GM23338 (cell line): ENCODE measurements around the gene CTBP2. TPM values are rescaled to one million over a fixed set of nuclear protein-coding genes. Genes with fewer than 3 reads are reported as not detected.

Experiments
- ATAC-seq: fragments of 200-7000 bp; cut with Tn5 transposase; 3 replicates; pipeline ENCODE4 v1.9.1; 2020
- DNase-seq: peaks from one replicate; pipeline ENCODE4 v3.0.0-alpha.2; 2015; ENCODE audit warnings: low spot score
- H2AFZ ChIP-seq: fragments of 200-600 bp; sonication (generic); 2 replicates; pipeline ENCODE4 v1.8.0; 2016; ENCODE audit warnings: antibody characterized with exemption, mild to moderate bottlenecking, moderate library complexity
- H3F3A ChIP-seq: fragments of 200-600 bp; sonication (generic); replicated peaks from 2 replicates; pipeline ENCODE4 v1.8.0; 2017; ENCODE audit warnings: antibody characterized with exemption, mixed run types, low read depth
- H3K27ac ChIP-seq: fragments of 200-600 bp; sonication (generic); 2 replicates; pipeline ENCODE4 v1.6.1; 2016; ENCODE audit warnings: low read depth
- H3K27me3 ChIP-seq: fragments of 200-600 bp; sonication (generic); 2 replicates; pipeline ENCODE4 v1.8.0; 2016; ENCODE audit warnings: mild to moderate bottlenecking, mixed run types, moderate library complexity; ENCODE audit not compliant: insufficient read depth
- H3K36me3 ChIP-seq: fragments of 200-600 bp; sonication (generic); 2 replicates; pipeline ENCODE4 v1.8.0; 2016; ENCODE audit warnings: mild to moderate bottlenecking; ENCODE audit not compliant: insufficient read depth
- H3K4me1 ChIP-seq: fragments of 200-600 bp; sonication (generic); 2 replicates; pipeline ENCODE4 v1.8.0; 2016; ENCODE audit warnings: mild to moderate bottlenecking, moderate library complexity; ENCODE audit not compliant: insufficient read depth
- H3K4me2 ChIP-seq: fragments of 200-600 bp; sonication (generic); 2 replicates; pipeline ENCODE4 v1.7.1; 2017; ENCODE audit warnings: mixed run types
- H3K4me3 ChIP-seq: fragments of 200-600 bp; sonication (generic); 2 replicates; pipeline ENCODE4 v1.6.1; 2016; ENCODE audit warnings: mixed run types
- H3K79me2 ChIP-seq: fragments of 200-600 bp; sonication (generic); replicated peaks from 2 replicates; pipeline ENCODE4 v1.8.0; 2017; ENCODE audit warnings: mild to moderate bottlenecking; ENCODE audit not compliant: insufficient read depth
- H3K9me2 ChIP-seq: fragments of 200-600 bp; sonication (generic); 2 replicates; pipeline ENCODE4 v1.8.0; 2017; ENCODE audit not compliant: insufficient read depth
- H4K20me1 ChIP-seq: fragments of 200-600 bp; sonication (generic); replicated peaks from 2 replicates; pipeline ENCODE4 v1.8.0; 2017; ENCODE audit warnings: mild to moderate bottlenecking; ENCODE audit not compliant: insufficient read depth
- H3K27ac Mint-ChIP-seq: 2 replicates; pipeline ENCODE4 v1.8.0; 2020; ENCODE audit warnings: inconsistent platforms, mild to moderate bottlenecking, moderate library complexity, mixed read lengths
- H3K27me3 Mint-ChIP-seq: 3 replicates; pipeline ENCODE4 v1.8.0; 2022; ENCODE audit warnings: low read depth, mild to moderate bottlenecking, moderate library complexity, mixed read lengths, inconsistent platforms; ENCODE audit not compliant: insufficient read depth, poor library complexity
- H3K36me3 Mint-ChIP-seq: 3 replicates; pipeline ENCODE4 v1.8.0; 2021; ENCODE audit warnings: low read depth, mild to moderate bottlenecking, inconsistent platforms, moderate library complexity, mixed read lengths
- H3K4me1 Mint-ChIP-seq: 3 replicates; pipeline ENCODE4 v1.8.0; 2020; ENCODE audit warnings: mild to moderate bottlenecking, inconsistent platforms, mixed read lengths
- H3K4me3 Mint-ChIP-seq: 3 replicates; pipeline ENCODE4 v1.8.0; 2021; ENCODE audit warnings: moderate library complexity, mild to moderate bottlenecking, inconsistent platforms, mixed read lengths
- H3K9me3 Mint-ChIP-seq: 3 replicates; pipeline ENCODE4 v1.8.0; 2020; ENCODE audit warnings: moderate library complexity, mild to moderate bottlenecking, inconsistent platforms, mixed read lengths
- CREB1 ChIP-seq: fragments of 250-450 bp; sonication (Bioruptor Pico); IDR thresholded peaks from 2 replicates; pipeline ENCODE4 v1.5.0; 2020; ENCODE audit warnings: low read depth, mild to moderate bottlenecking, moderate library complexity
- CTCF ChIP-seq, 2 experiments: fragments of 200-600 bp in 1 of 2; sonication (generic) in 1 of 2; conservative IDR thresholded peaks; 2 replicates each; pipeline versions ENCODE4 v1.5.1 to v1.6.1; 2016 to 2017; ENCODE audit warnings: antibody characterized with exemption in 2 of 2, low read depth in 2 of 2, mild to moderate bottlenecking in 2 of 2, moderate library complexity in 1 of 2
- ETS1 ChIP-seq: IDR thresholded peaks from 2 replicates; pipeline ENCODE4 v1.6.1; 2016; ENCODE audit warnings: antibody characterized with exemption
- EZH2 ChIP-seq: fragments of 200-600 bp; sonication (generic); IDR thresholded peaks from one replicate; pipeline ENCODE4 v1.8.0; 2017; ENCODE audit warnings: antibody characterized with exemption, mild to moderate bottlenecking, low read depth; ENCODE audit not compliant: unreplicated experiment
- EZH2phosphoT487 ChIP-seq: fragments of 200-600 bp; sonication (generic); IDR thresholded peaks from one replicate; pipeline ENCODE4 v1.8.1; 2018; ENCODE audit warnings: antibody characterized with exemption; ENCODE audit not compliant: unreplicated experiment
- JUNB ChIP-seq: IDR thresholded peaks from one replicate; pipeline ENCODE4 v1.6.1; 2016; ENCODE audit warnings: antibody characterized with exemption; ENCODE audit not compliant: unreplicated experiment
- NANOG ChIP-seq: IDR thresholded peaks from 2 replicates; pipeline ENCODE4 v1.6.1; 2016; ENCODE audit warnings: antibody characterized with exemption, borderline replicate concordance
- POLR2AphosphoS5 ChIP-seq: IDR thresholded peaks from 2 replicates; pipeline ENCODE4 v1.6.1; 2016; ENCODE audit warnings: antibody characterized with exemption, low read depth
- STAT1 ChIP-seq: IDR thresholded peaks from one replicate; pipeline ENCODE4 v1.6.1; 2016; ENCODE audit warnings: antibody characterized with exemption; ENCODE audit not compliant: unreplicated experiment
- ZNF114 ChIP-seq: fragments of 250-450 bp; sonication (Bioruptor Pico); IDR thresholded peaks from 2 replicates; pipeline ENCODE4 v1.5.0; 2020; ENCODE audit warnings: mild to moderate bottlenecking, moderate library complexity
- ZNF331 ChIP-seq: fragments of 250-450 bp; sonication (Bioruptor Pico); IDR thresholded peaks from 2 replicates; pipeline ENCODE4 v1.5.0; 2020; ENCODE audit warnings: low read depth, mild to moderate bottlenecking, moderate library complexity
- ZNF462 ChIP-seq: fragments of 250-450 bp; sonication (Bioruptor Pico); IDR thresholded peaks from 2 replicates; pipeline ENCODE4 v1.5.0; 2020; ENCODE audit warnings: mild to moderate bottlenecking, moderate library complexity
- polyA plus RNA-seq: library from polyadenylated mRNA; unstranded; fragments of >200 nt; fragmentation: Nextera tagmentation; extraction: Ambion mirVana; gene quantifications from 2 replicates; pipeline ENCODE4 v1.2.1, GENCODE V29; 2016
- total RNA-seq: library from RNA; depleted of rRNA; stranded (reverse); fragments of >200 nt; shearing (Covaris generic); gene quantifications from 2 replicates; pipeline ENCODE4 v1.2.3, GENCODE V29; 2014
- TF ChIP-seq, protein P1 (sequence below): IDR thresholded peaks from one replicate; pipeline ENCODE4 v1.6.1; 2018; ENCODE audit warnings: antibody characterized with exemption; ENCODE audit not compliant: unreplicated experiment

The CTBP2 gene
- total and polyA plus RNA-seq, 2 experiments from 2014 or later, result 133 to 265 TPM

- 0 out of 2 replicates have a peak overlapping the region, but pooled peaks have one; percentile 55 for H3K4me2 ChIP-seq
- peaks cover 28% of the 10 kb centered on the region for H3K36me3 ChIP-seq
- H3K4me1 ChIP-seq, result peaks cover 86% of the 10 kb centered on the region
- H3K27ac ChIP-seq, result peak overlapping the region; percentile 72
- H3K4me3 ChIP-seq, result no peak overlapping the region
- peaks cover 98% of the 10 kb centered on the region for H4K20me1 ChIP-seq
- no peak overlapping the region for H2AFZ ChIP-seq
- no peak overlapping the region; the same call in 1 of the 2 replicates for H3K27ac Mint-ChIP-seq
- no peak for ATAC-seq
- no peaks in the 10 kb centered on the region for H3K9me3 Mint-ChIP-seq
- H3K27me3 Mint-ChIP-seq, result peaks cover 8% of the 10 kb centered on the region
- no peak for DNase-seq
- H3K79me2 ChIP-seq, result peaks cover 100% of the 10 kb centered on the region
- 0 out of 2 replicates have a peak, but pooled peaks cover 8% of the 10 kb centered on the region for H3F3A ChIP-seq
- no peaks in the 10 kb centered on the region for H3K27me3 ChIP-seq
- no peak overlapping the region; the same call in 2 of the 3 replicates for H3K4me3 Mint-ChIP-seq
- 0 out of 2 replicates have a peak, but pooled peaks cover 2% of the 10 kb centered on the region for H3K9me2 ChIP-seq
- TF ChIP-seq ZNF462 (CRISPR knock-in tag) (no peak), EZH2 (no peak), ZNF114 (CRISPR knock-in tag) (no peak), POLR2AphosphoS5 (no peak), ZNF331 (no peak), CTCF (conservative IDR thresholded peaks at IDR 0.05; ENCODE audit: low read depth in 2 of 2) (no peak), JUNB (no peak), EZH2phosphoT487 (no peak), CREB1 (no peak), STAT1 (no peak), NANOG (no peak), ETS1 (no peak)
- TF ChIP-seq, protein P1, sequence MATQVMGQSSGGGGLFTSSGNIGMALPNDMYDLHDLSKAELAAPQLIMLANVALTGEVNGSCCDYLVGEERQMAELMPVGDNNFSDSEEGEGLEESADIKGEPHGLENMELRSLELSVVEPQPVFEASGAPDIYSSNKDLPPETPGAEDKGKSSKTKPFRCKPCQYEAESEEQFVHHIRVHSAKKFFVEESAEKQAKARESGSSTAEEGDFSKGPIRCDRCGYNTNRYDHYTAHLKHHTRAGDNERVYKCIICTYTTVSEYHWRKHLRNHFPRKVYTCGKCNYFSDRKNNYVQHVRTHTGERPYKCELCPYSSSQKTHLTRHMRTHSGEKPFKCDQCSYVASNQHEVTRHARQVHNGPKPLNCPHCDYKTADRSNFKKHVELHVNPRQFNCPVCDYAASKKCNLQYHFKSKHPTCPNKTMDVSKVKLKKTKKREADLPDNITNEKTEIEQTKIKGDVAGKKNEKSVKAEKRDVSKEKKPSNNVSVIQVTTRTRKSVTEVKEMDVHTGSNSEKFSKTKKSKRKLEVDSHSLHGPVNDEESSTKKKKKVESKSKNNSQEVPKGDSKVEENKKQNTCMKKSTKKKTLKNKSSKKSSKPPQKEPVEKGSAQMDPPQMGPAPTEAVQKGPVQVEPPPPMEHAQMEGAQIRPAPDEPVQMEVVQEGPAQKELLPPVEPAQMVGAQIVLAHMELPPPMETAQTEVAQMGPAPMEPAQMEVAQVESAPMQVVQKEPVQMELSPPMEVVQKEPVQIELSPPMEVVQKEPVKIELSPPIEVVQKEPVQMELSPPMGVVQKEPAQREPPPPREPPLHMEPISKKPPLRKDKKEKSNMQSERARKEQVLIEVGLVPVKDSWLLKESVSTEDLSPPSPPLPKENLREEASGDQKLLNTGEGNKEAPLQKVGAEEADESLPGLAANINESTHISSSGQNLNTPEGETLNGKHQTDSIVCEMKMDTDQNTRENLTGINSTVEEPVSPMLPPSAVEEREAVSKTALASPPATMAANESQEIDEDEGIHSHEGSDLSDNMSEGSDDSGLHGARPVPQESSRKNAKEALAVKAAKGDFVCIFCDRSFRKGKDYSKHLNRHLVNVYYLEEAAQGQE, result no peak
- H3K4me1 Mint-ChIP-seq, result peaks cover 84% of the 10 kb centered on the region
- H3K36me3 Mint-ChIP-seq, result peaks cover 85% of the 10 kb centered on the region
These were observed 33.3 kb downstream of the CTBP2 start for GRCh38 chr10:125127110-125127509.
